KMS-11 (cell line): Measurements from ENCODE around the gene BLCAP.
"Not testable (repeated sequence)": the region's sequence is repeated elsewhere in the genome, so short reads cannot be mapped to it uniquely, and the experiment has no call there.

Source experiments
- H2AFZ ChIP-seq: fragments of 200-600 bp; sonication (generic); 2 replicates; pipeline ENCODE4 v1.6.1; 2016; ENCODE audit warnings: antibody characterized with exemption, mixed run types, low read depth
- H3K27ac ChIP-seq: fragments of 200-600 bp; sonication (generic); 2 replicates; pipeline ENCODE4 v1.6.1; 2016; ENCODE audit warnings: mild to moderate bottlenecking, mixed run types
- H3K27me3 ChIP-seq: fragments of 200-600 bp; sonication (generic); 2 replicates; pipeline ENCODE4 v1.6.1; 2017; ENCODE audit warnings: mild to moderate bottlenecking, low read depth, mixed run types, moderate library complexity; ENCODE audit not compliant: insufficient read depth
- H3K36me3 ChIP-seq: fragments of 200-600 bp; sonication (generic); 2 replicates; pipeline ENCODE4 v1.6.1; 2017; ENCODE audit warnings: mild to moderate bottlenecking, mixed run types; ENCODE audit not compliant: insufficient read depth
- H3K4me1 ChIP-seq: fragments of 200-600 bp; sonication (generic); 2 replicates; pipeline ENCODE4 v1.6.1; 2016; ENCODE audit warnings: mild to moderate bottlenecking, low read depth, mixed run types; ENCODE audit not compliant: poor library complexity, severe bottlenecking
- H3K4me2 ChIP-seq: fragments of 200-600 bp; sonication (generic); 2 replicates; pipeline ENCODE4 v1.7.0; 2016; ENCODE audit warnings: mild to moderate bottlenecking, mixed run types
- H3K4me3 ChIP-seq: fragments of 200-600 bp; sonication (generic); IDR thresholded peaks from 2 replicates; pipeline ENCODE4 v1.6.1; 2017; ENCODE audit warnings: low read depth, low read length, mixed read lengths; ENCODE audit not compliant: insufficient read depth
- H3K79me2 ChIP-seq: fragments of 200-600 bp; sonication (generic); 2 replicates; pipeline ENCODE4 v1.6.1; 2016; ENCODE audit warnings: low read depth, mixed run types; ENCODE audit not compliant: insufficient read depth
- H3K9ac ChIP-seq: fragments of 200-600 bp; sonication (generic); 2 replicates; pipeline ENCODE4 v1.6.1; 2016; ENCODE audit warnings: mild to moderate bottlenecking, mixed run types
- H4K20me1 ChIP-seq: fragments of 200-600 bp; sonication (generic); 2 replicates; pipeline ENCODE4 v1.6.1; 2016; ENCODE audit warnings: mild to moderate bottlenecking, mixed run types; ENCODE audit not compliant: insufficient read depth
- TF ChIP-seq, protein P1 (sequence below): fragments of 200-600 bp; sonication (generic); conservative IDR thresholded peaks from 2 replicates; pipeline ENCODE4 v1.6.1; 2017; ENCODE audit warnings: low read depth, mild to moderate bottlenecking, antibody characterized with exemption, low read length, moderate library complexity, mixed read lengths

BLCAP gene

DNA sequence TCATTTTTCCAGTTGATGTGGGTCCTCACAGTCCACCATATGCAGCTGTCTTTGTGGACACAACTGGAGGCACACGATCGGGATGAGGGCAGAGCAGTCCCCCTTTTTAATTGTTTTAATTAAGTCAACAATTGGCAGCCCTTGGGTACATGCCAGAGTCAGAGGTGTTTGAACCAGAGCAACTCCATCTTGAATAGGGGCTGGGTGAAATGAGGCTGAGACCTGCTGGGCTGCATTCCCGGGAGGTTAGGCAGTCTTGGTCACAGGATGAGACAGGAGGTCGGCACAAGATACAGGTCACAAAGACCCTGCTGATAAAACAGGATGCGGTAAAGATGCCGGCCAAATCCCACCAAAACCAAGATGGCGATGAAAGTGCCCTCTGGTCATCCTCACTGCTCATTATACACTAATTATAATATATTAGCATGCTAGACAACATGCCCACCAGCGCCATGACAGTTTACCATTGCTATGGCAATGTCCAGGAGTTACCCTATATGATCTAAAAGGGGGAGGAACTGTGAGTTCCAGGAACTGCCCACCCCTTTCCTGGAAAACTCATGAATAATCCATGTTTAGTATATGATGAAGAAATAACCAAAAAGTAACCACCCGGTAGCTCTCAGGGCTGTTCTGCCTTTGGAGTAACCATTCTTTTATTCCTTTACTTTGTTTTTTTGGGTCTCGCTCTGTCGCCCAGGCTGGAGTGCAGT lies 31.8 kb upstream of the BLCAP start:
- H3K36me3 ChIP-seq, result no peaks in the 10 kb centered on the region
- TF ChIP-seq, protein P1, sequence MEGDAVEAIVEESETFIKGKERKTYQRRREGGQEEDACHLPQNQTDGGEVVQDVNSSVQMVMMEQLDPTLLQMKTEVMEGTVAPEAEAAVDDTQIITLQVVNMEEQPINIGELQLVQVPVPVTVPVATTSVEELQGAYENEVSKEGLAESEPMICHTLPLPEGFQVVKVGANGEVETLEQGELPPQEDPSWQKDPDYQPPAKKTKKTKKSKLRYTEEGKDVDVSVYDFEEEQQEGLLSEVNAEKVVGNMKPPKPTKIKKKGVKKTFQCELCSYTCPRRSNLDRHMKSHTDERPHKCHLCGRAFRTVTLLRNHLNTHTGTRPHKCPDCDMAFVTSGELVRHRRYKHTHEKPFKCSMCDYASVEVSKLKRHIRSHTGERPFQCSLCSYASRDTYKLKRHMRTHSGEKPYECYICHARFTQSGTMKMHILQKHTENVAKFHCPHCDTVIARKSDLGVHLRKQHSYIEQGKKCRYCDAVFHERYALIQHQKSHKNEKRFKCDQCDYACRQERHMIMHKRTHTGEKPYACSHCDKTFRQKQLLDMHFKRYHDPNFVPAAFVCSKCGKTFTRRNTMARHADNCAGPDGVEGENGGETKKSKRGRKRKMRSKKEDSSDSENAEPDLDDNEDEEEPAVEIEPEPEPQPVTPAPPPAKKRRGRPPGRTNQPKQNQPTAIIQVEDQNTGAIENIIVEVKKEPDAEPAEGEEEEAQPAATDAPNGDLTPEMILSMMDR, result no peak

DNA sequence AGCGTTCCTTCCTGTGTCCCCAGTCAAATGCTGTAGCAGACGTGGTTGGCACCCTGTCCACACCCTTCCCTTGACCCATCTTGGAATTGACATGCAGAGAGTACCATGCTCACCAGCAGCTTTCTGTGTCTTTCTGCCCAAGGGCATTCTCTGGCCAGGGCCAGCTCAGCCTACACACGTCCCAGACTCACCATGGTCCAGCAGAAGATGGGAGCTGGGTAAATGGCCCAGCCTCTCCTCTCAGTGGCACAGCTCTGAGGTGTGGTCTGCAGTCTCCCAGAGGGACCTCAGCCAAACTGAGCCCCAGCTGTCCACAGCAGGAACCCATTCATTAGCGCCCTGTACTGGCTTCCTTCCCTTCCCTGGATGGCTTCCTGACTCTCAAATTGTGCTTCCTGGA lies 31.1 kb upstream of the BLCAP start:
- Histone ChIP-seq H2AFZ (no peak overlapping the region), H3K27ac (no peak overlapping the region), H3K27me3 (no peaks in the 10 kb centered on the region), H3K4me1 (no peaks in the 10 kb centered on the region), H3K4me2 (no peak overlapping the region), H3K4me3 (no peak overlapping the region), H3K9ac (no peak overlapping the region), H4K20me1 (no peaks in the 10 kb centered on the region), H3K36me3 (no peaks in the 10 kb centered on the region), H3K79me2 (no peaks in the 10 kb centered on the region)
- TF ChIP-seq, protein P1, result no peak

More for the DNA sequence above, 31.8 kb upstream of the BLCAP start:
- no peak overlapping the region for H3K4me2 ChIP-seq
- no peak overlapping the region for H3K9ac ChIP-seq
- no peaks in the 10 kb centered on the region for H3K79me2 ChIP-seq
- no peak overlapping the region for H2AFZ ChIP-seq
- no peaks in the 10 kb centered on the region for H3K4me1 ChIP-seq
- H3K4me3 ChIP-seq, result no peak overlapping the region
- H4K20me1 ChIP-seq, result no peaks in the 10 kb centered on the region
- no peaks in the 10 kb centered on the region for H3K27me3 ChIP-seq
- H3K27ac ChIP-seq, result no peak overlapping the region

DNA sequence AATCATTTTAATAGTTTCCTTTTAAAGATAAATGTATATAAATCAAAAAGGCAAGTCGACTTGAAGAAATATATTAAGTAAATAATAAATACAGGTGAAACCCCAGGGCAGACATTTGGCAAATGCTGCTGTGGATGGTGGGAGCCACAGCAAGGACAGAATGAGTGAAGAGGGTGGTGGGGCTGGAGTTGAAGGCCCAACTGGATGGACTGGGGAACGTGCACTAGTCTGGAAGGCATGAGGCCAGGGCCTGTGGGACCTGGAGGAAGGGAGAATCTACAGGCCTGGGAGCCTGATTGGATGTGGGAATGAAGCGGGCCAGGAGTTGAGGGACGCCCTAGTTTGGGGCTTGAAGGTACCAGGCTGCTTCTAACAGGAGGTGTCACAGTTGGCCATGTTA lies 30.6 kb upstream of the BLCAP start:
- TF ChIP-seq, protein P1, result no peak
- H3K4me2 ChIP-seq, result no peak overlapping the region

DNA sequence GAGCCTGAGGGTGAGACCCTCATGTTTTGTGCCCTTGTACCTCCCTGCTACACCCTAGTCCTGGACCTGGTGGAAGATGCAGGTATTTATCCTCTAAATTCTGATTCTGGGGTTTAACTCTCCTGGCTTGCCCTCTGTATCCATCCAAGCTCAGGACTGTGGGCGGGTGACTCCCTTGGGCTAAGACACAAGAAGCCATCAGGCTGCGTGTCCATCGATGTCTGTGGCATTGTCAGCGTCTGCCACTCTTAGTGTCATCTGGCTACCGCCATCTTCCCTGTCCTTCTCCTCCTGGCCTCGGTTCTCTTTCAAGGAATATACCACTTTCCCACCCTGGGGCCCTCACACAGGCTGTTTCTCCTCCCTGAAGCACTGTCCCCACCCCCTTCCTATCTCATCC lies 28.9 kb upstream of the BLCAP start:
- H3K36me3 ChIP-seq, result no peaks in the 10 kb centered on the region
- H2AFZ ChIP-seq, result no peak overlapping the region
- no peak overlapping the region for H3K4me2 ChIP-seq
- no peaks in the 10 kb centered on the region for H4K20me1 ChIP-seq
- no peak overlapping the region for H3K27ac ChIP-seq
- no peaks in the 10 kb centered on the region for H3K79me2 ChIP-seq
- TF ChIP-seq, protein P1, result no peak
- H3K27me3 ChIP-seq, result no peaks in the 10 kb centered on the region
- no peak overlapping the region for H3K9ac ChIP-seq
- no peak overlapping the region for H3K4me3 ChIP-seq
- H3K4me1 ChIP-seq, result no peaks in the 10 kb centered on the region

More for the DNA sequence above, 30.6 kb upstream of the BLCAP start:
- H3K27me3 ChIP-seq, result no peaks in the 10 kb centered on the region
- no peak overlapping the region for H2AFZ ChIP-seq
- H4K20me1 ChIP-seq, result no peaks in the 10 kb centered on the region
- no peak overlapping the region for H3K9ac ChIP-seq
- no peaks in the 10 kb centered on the region for H3K79me2 ChIP-seq
- no peak overlapping the region for H3K4me3 ChIP-seq
- H3K4me1 ChIP-seq, result no peaks in the 10 kb centered on the region
- no peak overlapping the region for H3K27ac ChIP-seq
- no peaks in the 10 kb centered on the region for H3K36me3 ChIP-seq

DNA sequence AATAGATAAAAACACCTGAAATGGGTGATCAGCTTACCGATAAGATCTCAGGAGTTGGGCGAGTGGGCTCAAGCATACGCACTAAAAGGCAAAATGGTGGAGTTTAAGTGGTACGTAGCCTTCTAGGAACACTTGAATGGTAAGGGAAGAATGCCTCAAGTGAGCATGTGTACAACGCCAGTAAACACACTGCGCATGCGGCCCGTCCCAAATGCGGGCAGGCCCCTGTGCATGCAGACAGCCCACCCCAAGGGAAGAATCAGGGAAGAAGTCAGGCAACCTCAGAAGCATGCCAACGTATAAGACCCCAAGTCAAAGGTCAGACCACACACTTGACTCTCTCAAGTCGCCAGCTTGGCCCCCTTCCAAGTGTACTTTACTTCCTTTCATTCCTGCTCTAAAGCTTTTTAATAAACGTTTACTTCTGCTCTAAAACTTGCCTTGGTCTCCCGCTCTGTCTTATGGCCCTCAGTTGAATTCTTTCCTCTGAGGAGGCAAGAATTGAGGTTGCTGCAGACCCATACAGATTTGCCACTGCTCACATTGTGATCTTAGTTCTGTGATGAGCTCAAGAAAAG lies 27.1 kb upstream of the BLCAP start:
- H3K79me2 ChIP-seq, H3K36me3 ChIP-seq, H3K27ac ChIP-seq, H2AFZ ChIP-seq, H4K20me1 ChIP-seq, H3K9ac ChIP-seq, H3K4me2 ChIP-seq, H3K27me3 ChIP-seq, H3K4me1 ChIP-seq, H3K4me3 ChIP-seq: not testable (repeated sequence)
